ENCODE data around the gene ZC3H11A. TPM values are rescaled to one million over a fixed set of nuclear protein-coding genes. Genes with fewer than 3 reads are reported as not detected.

The ZC3H11A gene
- total and polyA plus RNA-seq, 2 of the 4 experiments (the other 2 are of a cell fraction), result 52.1 to 66.5 TPM

- Histone ChIP-seq H2AK9ac (replicated peaks; ENCODE audit: low read depth, low read length, poor library complexity) (no peak overlapping the region), H3K9me1 (ENCODE audit: insufficient read depth, low read length) (no peaks in the 10 kb centered on the region), H2AFZ (replicated peaks; ENCODE audit: low read length, poor library complexity) (no peak overlapping the region), H4K91ac (ENCODE audit: insufficient read depth, low read depth, low read length) (no peak overlapping the region), H4K5ac (ENCODE audit: low read depth, low read length) (no peak overlapping the region), H3K4me1 (ENCODE audit: control insufficient read depth, insufficient read depth, low read length) (no peaks in the 10 kb centered on the region), H2BK20ac (ENCODE audit: low read depth, low read length) (no peak overlapping the region), H3K56ac (ENCODE audit: extremely low read depth, insufficient read depth, low read length) (no peak overlapping the region), H2BK5ac (ENCODE audit: low read depth, low read length, poor library complexity, severe bottlenecking) (no peak overlapping the region), H3K9ac (ENCODE audit: low read depth, low read length) (no peak overlapping the region), H3K18ac (ENCODE audit: low read depth, low read length) (no peak overlapping the region), H3K4me2 (ENCODE audit: low read depth, low read length) (no peak overlapping the region), H2AK5ac (ENCODE audit: low read depth, low read length) (no peak overlapping the region), H3K36me3 (ENCODE audit: control insufficient read depth, insufficient read depth, low read length) (peaks cover 36% of the 10 kb centered on the region), H3K27me3 (ENCODE audit: control insufficient read depth, insufficient read depth, low read length) (no peaks in the 10 kb centered on the region), H4K8ac (ENCODE audit: low read depth in 2 of 2, low read length in 2 of 2) (no peak overlapping the region), H2BK15ac (ENCODE audit: low read depth, low read length) (no peak overlapping the region), H3K4ac (ENCODE audit: low read depth, low read length) (no peak overlapping the region), H3K14ac (replicated peaks; ENCODE audit: low read depth, low read length) (no peak overlapping the region), H3K27ac (ENCODE audit: insufficient read depth, low read length) (no peak overlapping the region), H3K79me1 (ENCODE audit: low read depth in 1 of 2, low read length in 2 of 2) (peaks cover 18 to 55% of the 10 kb centered on the region in 2 experiments; a peak in 3 of 4 replicates), H3K23ac (ENCODE audit: low read depth, low read length) (no peak overlapping the region), H2BK120ac (ENCODE audit: low read depth, low read length) (no peak overlapping the region), H4K20me1 (ENCODE audit: insufficient read depth, low read length) (peaks cover 40% of the 10 kb centered on the region), H3K4me3 (ENCODE audit: insufficient read depth, low read depth, low read length) (no peak overlapping the region), H3K9me3 (ENCODE audit: control insufficient read depth, insufficient read depth, low read length) (no peaks in the 10 kb centered on the region)
- in situ Hi-C loops (cut with MboI; ENCODE audit: low sequenced_read_pairs) (no loop called here), intact Hi-C loops (cut with micrococcal nuclease) (no loop called here), dilution Hi-C loops (cut with HindIII; ENCODE audit: low sequenced_read_pairs, unreplicated experiment) (no loop called here)
- BruUV-seq (replicated peaks), result no TSS peak
- no peak for ATAC-seq (ENCODE audit: low read depth)
- TF ChIP-seq SMC3 (IDR thresholded peaks at IDR 0.05; ENCODE audit: low read depth, low read length), result no peak
- TF ChIP-seq MAZ (IDR thresholded peaks at IDR 0.05; ENCODE audit: borderline replicate concordance, low read depth, low read length), result no peak
- TF ChIP-seq FOS (IDR thresholded peaks at IDR 0.05; ENCODE audit: low read depth, low read length), result no peak
- TF ChIP-seq POLR2A (IDR thresholded peaks at IDR 0.05; ENCODE audit: low read depth, low read length), result no peak
- TF ChIP-seq RCOR1 (IDR thresholded peaks at IDR 0.05; ENCODE audit: insufficient replicate concordance, low read length), result no peak
- no peak for TF ChIP-seq CEBPB (IDR thresholded peaks at IDR 0.05; ENCODE audit: low read depth, low read length)
- no peak for TF ChIP-seq BHLHE40 (IDR thresholded peaks at IDR 0.05; ENCODE audit: low read depth, low read length)
- TF ChIP-seq CTCF (conservative IDR thresholded peaks at IDR 0.05; ENCODE audit: low read depth, low read length), result no peak
- TF ChIP-seq RFX5 (IDR thresholded peaks at IDR 0.05; ENCODE audit: low read depth, low read length), result no peak
- TF ChIP-seq RAD21 (IDR thresholded peaks at IDR 0.05; ENCODE audit: low read length), result no peak
- POLR2A ChIA-PET (ENCODE audit: unreplicated experiment), result no interaction called here
- CTCF ChIA-PET, result no interaction called here
- no peak for DNase-seq
- no CpG with 5 or more reads among the region's 2 CpGs for WGBS, 2 experiments (ENCODE audit: extremely low coverage in 2 of 2, insufficient read length in 1 of 2)
These were observed 18.3 kb downstream of the ZC3H11A start for GRCh38 chr1:203813581-203814341.
